Coronary artery (tissue), 2 donors: Measurements from ENCODE around the gene ANXA1.

Source experiments
- DNase-seq: peaks from one replicate; pipeline ENCODE4 v3.0.0-alpha.2; 2017; ENCODE audit warnings: low spot score
- H3K27ac ChIP-seq, 2 donors: fragments of 200-600 bp; sonication (generic); one replicate each; pipeline ENCODE4 v1.5.1; 2016 to 2019
- H3K4me3 ChIP-seq: fragments of 200-600 bp; sonication (generic); 2 replicates; pipeline ENCODE4 v1.5.1; 2016; ENCODE audit warnings: mild to moderate bottlenecking, moderate library complexity
- TF ChIP-seq, protein P1 (sequence below): fragments of 200-600 bp; sonication (generic); IDR thresholded peaks from one replicate; pipeline ENCODE4 v1.5.1; 2019; ENCODE audit warnings: antibody characterized with exemption

ANXA1 gene

DNA sequence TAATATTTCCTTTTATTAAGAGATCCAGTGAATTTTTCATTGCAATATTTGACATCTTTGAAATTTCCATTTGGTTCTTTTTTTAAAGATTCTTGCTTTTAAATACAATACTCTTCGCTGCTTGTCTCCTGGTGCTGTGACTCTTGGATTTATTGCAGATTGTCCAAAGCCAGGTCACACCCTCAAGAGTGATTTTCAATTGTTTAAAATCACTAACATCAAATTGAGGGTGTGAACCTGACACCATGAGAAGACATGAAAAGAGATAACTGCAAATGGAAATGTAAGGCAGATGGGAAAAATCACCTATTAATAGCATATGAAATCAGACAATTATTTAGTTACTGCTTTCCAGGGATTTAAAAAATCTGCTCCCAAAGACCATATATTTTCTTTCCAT, 42.6 kb downstream of the ANXA1 start:
- H3K27ac ChIP-seq: no peak overlapping the region
- TF ChIP-seq, protein P1, sequence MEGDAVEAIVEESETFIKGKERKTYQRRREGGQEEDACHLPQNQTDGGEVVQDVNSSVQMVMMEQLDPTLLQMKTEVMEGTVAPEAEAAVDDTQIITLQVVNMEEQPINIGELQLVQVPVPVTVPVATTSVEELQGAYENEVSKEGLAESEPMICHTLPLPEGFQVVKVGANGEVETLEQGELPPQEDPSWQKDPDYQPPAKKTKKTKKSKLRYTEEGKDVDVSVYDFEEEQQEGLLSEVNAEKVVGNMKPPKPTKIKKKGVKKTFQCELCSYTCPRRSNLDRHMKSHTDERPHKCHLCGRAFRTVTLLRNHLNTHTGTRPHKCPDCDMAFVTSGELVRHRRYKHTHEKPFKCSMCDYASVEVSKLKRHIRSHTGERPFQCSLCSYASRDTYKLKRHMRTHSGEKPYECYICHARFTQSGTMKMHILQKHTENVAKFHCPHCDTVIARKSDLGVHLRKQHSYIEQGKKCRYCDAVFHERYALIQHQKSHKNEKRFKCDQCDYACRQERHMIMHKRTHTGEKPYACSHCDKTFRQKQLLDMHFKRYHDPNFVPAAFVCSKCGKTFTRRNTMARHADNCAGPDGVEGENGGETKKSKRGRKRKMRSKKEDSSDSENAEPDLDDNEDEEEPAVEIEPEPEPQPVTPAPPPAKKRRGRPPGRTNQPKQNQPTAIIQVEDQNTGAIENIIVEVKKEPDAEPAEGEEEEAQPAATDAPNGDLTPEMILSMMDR: no peak
- no peak overlapping the region for H3K4me3 ChIP-seq
- DNase-seq: no peak

DNA sequence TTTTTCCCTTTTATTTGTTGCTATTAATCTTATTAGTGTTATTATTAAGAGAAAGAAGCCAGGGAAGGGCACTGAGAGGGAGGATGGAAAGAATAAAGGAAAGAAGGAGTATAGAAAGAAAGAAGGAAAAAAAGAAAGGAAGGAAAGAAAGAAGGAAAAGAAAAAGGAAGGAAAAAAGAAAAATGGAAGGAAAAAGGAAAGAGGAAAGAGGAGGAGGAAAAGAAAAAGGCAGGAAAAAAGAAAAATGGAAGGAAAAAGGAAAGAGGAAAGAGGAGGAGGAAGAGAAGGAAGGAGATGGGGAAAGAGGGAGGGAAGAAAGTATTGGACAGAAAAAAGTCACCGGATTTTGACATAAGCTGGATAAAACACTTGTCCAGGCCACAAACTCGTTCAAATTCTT, 47.8 kb downstream of the ANXA1 start:
- TF ChIP-seq, protein P1: no peak
- DNase-seq: no peak
- Histone ChIP-seq H3K27ac (no peak overlapping the region), H3K4me3 (no peak overlapping the region)

DNA sequence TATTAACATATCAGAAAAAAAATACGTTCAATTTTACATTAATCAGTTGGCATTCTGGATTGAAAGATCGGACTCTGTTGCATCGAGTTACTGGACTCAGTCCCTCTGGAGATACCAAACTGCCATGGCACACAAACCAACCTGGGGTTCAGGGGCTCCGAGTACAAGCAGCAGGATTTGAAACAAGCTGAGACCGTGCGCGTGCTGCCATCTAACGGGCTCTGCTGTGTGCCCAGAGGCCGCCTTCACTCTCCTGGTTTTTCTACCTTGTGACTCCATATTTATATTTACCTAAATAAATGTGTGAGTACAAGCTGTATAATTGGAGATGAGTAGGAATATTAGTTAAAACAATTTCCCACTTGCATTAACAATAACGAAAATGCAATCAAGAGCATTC, 48.2 kb downstream of the ANXA1 start:
- TF ChIP-seq, protein P1: no peak
- Histone ChIP-seq H3K4me3 (no peak overlapping the region), H3K27ac (no peak overlapping the region)
- DNase-seq: no peak

DNA sequence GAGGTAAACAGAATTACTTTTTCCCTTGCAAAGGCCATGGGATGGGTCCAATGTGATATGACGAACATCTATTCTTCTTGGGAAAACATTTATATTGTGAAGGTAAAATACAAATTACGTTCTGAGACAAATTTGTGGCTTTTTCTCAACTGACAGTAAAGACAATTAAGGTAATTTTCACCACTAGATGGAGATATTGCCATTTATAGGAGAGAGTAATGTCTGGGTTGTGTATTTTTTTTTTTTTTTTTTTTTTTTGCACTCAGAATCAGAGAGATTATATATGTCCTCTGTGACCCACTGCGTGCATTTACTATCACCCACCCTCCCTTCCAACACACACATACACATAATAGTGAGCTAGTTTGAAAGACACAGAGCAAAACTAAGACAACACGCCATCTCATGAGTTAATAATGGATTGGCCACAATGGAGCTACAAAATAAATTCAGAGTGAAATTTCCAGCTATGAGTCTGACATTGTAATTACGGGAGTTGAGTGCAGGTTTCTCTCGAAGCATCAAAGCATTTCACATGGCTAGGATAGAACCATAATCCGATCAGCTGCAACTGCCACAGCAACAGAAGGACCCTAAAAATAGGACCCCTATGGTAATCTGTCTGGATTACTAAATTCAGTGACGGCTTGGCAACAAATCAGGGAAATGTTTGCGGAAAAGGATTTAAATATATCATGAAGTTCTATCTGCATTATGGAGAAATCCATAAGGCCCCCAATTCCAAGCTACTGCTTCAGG, 49.2 kb downstream of the ANXA1 start:
- TF ChIP-seq, protein P1: no peak
- no peak overlapping the region for H3K4me3 ChIP-seq
- DNase-seq: no peak
- H3K27ac ChIP-seq: no peak overlapping the region

DNA sequence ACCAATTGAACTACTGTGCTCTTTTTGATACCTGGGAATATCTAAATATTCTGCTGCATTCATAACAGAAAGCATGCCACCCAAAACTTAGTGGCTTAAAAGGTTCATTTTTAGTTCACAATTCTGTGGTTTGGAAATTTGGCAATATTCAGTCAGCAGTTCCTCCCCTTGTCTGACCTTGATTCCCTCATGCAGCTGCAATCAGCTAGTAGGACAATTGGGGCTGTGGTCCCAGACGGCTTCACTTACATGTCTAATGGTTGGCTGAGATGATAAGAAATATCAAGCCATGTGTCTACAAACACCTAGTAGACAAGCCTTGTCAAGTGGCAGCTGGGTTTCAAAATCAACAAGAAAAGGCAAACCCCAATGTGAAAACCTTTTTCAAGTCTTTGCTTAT, 51.3 kb downstream of the ANXA1 start:
- H3K27ac ChIP-seq: no peak overlapping the region
- DNase-seq: no peak
- no peak overlapping the region for H3K4me3 ChIP-seq
- TF ChIP-seq, protein P1: no peak

DNA sequence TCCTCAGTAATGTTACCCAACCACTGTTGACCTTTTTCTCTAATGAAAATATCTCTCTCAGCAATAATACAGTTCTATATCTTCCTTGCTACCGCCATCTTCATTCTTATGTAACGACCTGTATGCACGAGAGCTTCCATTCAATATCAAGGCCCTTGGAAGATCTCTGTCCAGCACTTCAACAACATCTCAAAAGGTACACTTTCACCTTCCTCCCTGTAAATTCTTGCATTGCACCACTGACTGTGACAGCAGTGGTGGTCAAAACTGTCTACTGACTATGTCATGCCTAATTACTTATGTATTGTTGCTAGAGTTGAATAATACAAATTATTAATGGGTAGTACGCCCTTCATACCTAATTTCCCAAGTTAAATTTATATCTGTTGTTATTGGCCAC, 53.3 kb downstream of the ANXA1 start:
- H3K4me3 ChIP-seq: no peak overlapping the region
- TF ChIP-seq, protein P1: no peak
- DNase-seq: no peak
- H3K27ac ChIP-seq: no peak overlapping the region

DNA sequence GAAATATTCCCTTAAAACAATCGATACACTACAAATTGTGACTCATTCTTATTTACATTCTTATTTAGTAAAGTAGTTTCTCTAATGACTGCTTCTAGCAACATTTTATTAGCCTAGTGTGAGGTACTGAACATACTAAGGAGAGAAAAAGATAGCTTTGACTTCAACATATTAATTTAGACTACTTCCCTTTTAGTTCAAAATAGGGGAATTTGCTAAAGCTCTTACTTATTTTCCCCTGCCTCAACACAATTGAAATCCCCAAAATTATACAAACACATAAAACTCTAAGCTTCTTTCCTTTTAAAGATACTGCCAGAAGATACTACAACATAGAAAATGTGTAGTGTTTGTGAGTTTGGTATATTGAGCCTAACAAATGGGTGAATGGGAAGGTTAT, 55.2 kb downstream of the ANXA1 start:
- TF ChIP-seq, protein P1: no peak
- no peak overlapping the region for H3K27ac ChIP-seq
- no peak overlapping the region for H3K4me3 ChIP-seq
- DNase-seq: no peak
